ENCODE results near the gene VPS54.

Gene VPS54

GRCh38 chr2:63880625-63881024, 138.6 kb downstream of the VPS54 start:
- TF ChIP-seq CTCF (IDR thresholded peaks at IDR 0.05; ENCODE audit: insufficient read depth, low read length, poor library complexity, severe bottlenecking) = no peak
- Histone ChIP-seq H3K4me3 (replicated peaks; ENCODE audit: low read depth, low read length) (no peak overlapping the region), H3K36me3 (ENCODE audit: control insufficient read depth, insufficient read depth, low read length) (no peaks in the 10 kb centered on the region; the same call in 1 of the 2 replicates), H3K27me3 (replicated peaks; ENCODE audit: control insufficient read depth, insufficient read depth, low read length) (no peaks in the 10 kb centered on the region)
- DNase-seq (ENCODE audit: extremely low read depth, insufficient read length) = no peak

GRCh38 chr2:63879876-63880433, 139.3 kb downstream of the VPS54 start:
- TF ChIP-seq CTCF (IDR thresholded peaks at IDR 0.05; ENCODE audit: insufficient read depth, low read length, poor library complexity, severe bottlenecking) = no peak
- H3K36me3 ChIP-seq (ENCODE audit: control insufficient read depth, insufficient read depth, low read length) = no peaks in the 10 kb centered on the region; the same call in 1 of the 2 replicates
- no peak for DNase-seq (ENCODE audit: extremely low read depth, insufficient read length)
- H3K27me3 ChIP-seq (replicated peaks; ENCODE audit: control insufficient read depth, insufficient read depth, low read length) = no peaks in the 10 kb centered on the region
- H3K4me3 ChIP-seq (replicated peaks; ENCODE audit: low read depth, low read length) = no peak overlapping the region

- Histone ChIP-seq H3K4me3 (replicated peaks; ENCODE audit: low read depth, low read length) (no peak overlapping the region), H3K36me3 (ENCODE audit: control insufficient read depth, insufficient read depth, low read length) (no peaks in the 10 kb centered on the region; the same call in 1 of the 2 replicates), H3K27me3 (replicated peaks; ENCODE audit: control insufficient read depth, insufficient read depth, low read length) (no peaks in the 10 kb centered on the region)
- DNase-seq (ENCODE audit: extremely low read depth, insufficient read length) = no peak
- TF ChIP-seq CTCF (IDR thresholded peaks at IDR 0.05; ENCODE audit: insufficient read depth, low read length, poor library complexity, severe bottlenecking) = no peak
Measured at GRCh38 chr2:63878486-63878885, 140.7 kb downstream of the VPS54 start.

- Histone ChIP-seq H3K4me3 (replicated peaks; ENCODE audit: low read depth, low read length) (no peak overlapping the region), H3K27me3 (replicated peaks; ENCODE audit: control insufficient read depth, insufficient read depth, low read length) (no peaks in the 10 kb centered on the region), H3K36me3 (ENCODE audit: control insufficient read depth, insufficient read depth, low read length) (no peaks in the 10 kb centered on the region; the same call in 1 of the 2 replicates)
- DNase-seq (ENCODE audit: extremely low read depth, insufficient read length) = no peak
- no peak for TF ChIP-seq CTCF (IDR thresholded peaks at IDR 0.05; ENCODE audit: insufficient read depth, low read length, poor library complexity, severe bottlenecking)
Measured at GRCh38 chr2:63876311-63876710, 142.9 kb downstream of the VPS54 start.

- Histone ChIP-seq H3K27me3 (replicated peaks; ENCODE audit: control insufficient read depth, insufficient read depth, low read length) (no peaks in the 10 kb centered on the region), H3K36me3 (ENCODE audit: control insufficient read depth, insufficient read depth, low read length) (no peaks in the 10 kb centered on the region; the same call in 1 of the 2 replicates), H3K4me3 (replicated peaks; ENCODE audit: low read depth, low read length) (no peak overlapping the region)
- TF ChIP-seq CTCF (IDR thresholded peaks at IDR 0.05; ENCODE audit: insufficient read depth, low read length, poor library complexity, severe bottlenecking) = no peak
- no peak for DNase-seq (ENCODE audit: extremely low read depth, insufficient read length)
Measured at GRCh38 chr2:63875559-63876245, 143.5 kb downstream of the VPS54 start.
